Mesenchymal stem cell (in vitro differentiated cells and primary cell): Measurements from ENCODE around the gene SNX33.

ENCODE experiments used
- DNase-seq: peaks from one replicate; pipeline ENCODE4 v3.0.0-alpha.2; 2013
- H2AFZ ChIP-seq: one replicate; pipeline ENCODE4 v1.6.1; 2013; ENCODE audit warnings: low read depth, mild to moderate bottlenecking, control low read depth, inconsistent platforms, low read length, moderate library complexity
- H2AK5ac ChIP-seq: 2 replicates; pipeline ENCODE4 v1.6.1; 2013; ENCODE audit warnings: low read length, moderate library complexity, mild to moderate bottlenecking, inconsistent platforms; ENCODE audit not compliant: severe bottlenecking
- H2BK120ac ChIP-seq: one replicate; pipeline ENCODE4 v1.6.1; 2013; ENCODE audit warnings: low read depth, mild to moderate bottlenecking, inconsistent platforms, low read length, moderate library complexity
- H2BK12ac ChIP-seq, 2 experiments: one replicate each; pipeline ENCODE4 v1.6.1; 2013; ENCODE audit warnings: inconsistent platforms in 2 of 2, low read length in 2 of 2, mild to moderate bottlenecking in 2 of 2, moderate library complexity in 2 of 2, control low read depth in 1 of 2
- H2BK15ac ChIP-seq: one replicate; pipeline ENCODE4 v1.6.1; 2013; ENCODE audit warnings: mild to moderate bottlenecking, low read depth, inconsistent platforms; ENCODE audit not compliant: poor library complexity, severe bottlenecking
- H2BK5ac ChIP-seq: 2 replicates; pipeline ENCODE4 v1.6.1; 2013; ENCODE audit warnings: low read depth, mild to moderate bottlenecking, low read length, control low read depth, inconsistent platforms; ENCODE audit not compliant: poor library complexity, severe bottlenecking
- H3K14ac ChIP-seq, 2 experiments: one replicate each; pipeline ENCODE4 v1.6.1; 2013; ENCODE audit warnings: inconsistent platforms in 2 of 2, low read length in 2 of 2, control low read depth in 1 of 2, mild to moderate bottlenecking in 1 of 2, moderate library complexity in 1 of 2
- H3K18ac ChIP-seq, 2 experiments: one replicate each; pipeline ENCODE4 v1.6.1; 2013; ENCODE audit warnings: inconsistent platforms in 2 of 2, low read length in 2 of 2, control low read depth in 1 of 2, low read depth in 1 of 2, mild to moderate bottlenecking in 1 of 2
- H3K23ac ChIP-seq, 2 experiments: one replicate each; pipeline ENCODE4 v1.6.1; 2013; ENCODE audit warnings: inconsistent platforms in 2 of 2, low read length in 2 of 2, mild to moderate bottlenecking in 2 of 2, moderate library complexity in 2 of 2, control low read depth in 1 of 2
- H3K27ac ChIP-seq: 2 replicates; pipeline ENCODE4 v1.5.1; 2013; ENCODE audit warnings: mild to moderate bottlenecking, moderate library complexity, low read length, control low read depth, inconsistent platforms; ENCODE audit not compliant: poor library complexity, severe bottlenecking
- H3K27me3 ChIP-seq, 2 experiments: 2 replicates each; pipeline versions ENCODE4 v1.6.1 to v1.7.0; 2013; ENCODE audit warnings: low read length in 2 of 2, mild to moderate bottlenecking in 2 of 2, moderate library complexity in 2 of 2, control low read depth in 1 of 2, inconsistent platforms in 1 of 2; ENCODE audit not compliant: control insufficient read depth in 1 of 2, insufficient read depth in 1 of 2
- H3K36me3 ChIP-seq, 2 experiments: 2 replicates each; pipeline versions ENCODE4 v1.6.1 to v1.7.0; 2013; ENCODE audit warnings: low read length in 2 of 2, control low read depth in 1 of 2, inconsistent platforms in 1 of 2, low read depth in 1 of 2, mild to moderate bottlenecking in 1 of 2; ENCODE audit not compliant: insufficient read depth in 2 of 2, control insufficient read depth in 1 of 2
- H3K4ac ChIP-seq, 2 experiments: one replicate each; pipeline ENCODE4 v1.6.1; 2013; ENCODE audit warnings: inconsistent platforms in 2 of 2, low read length in 2 of 2, mild to moderate bottlenecking in 2 of 2, moderate library complexity in 2 of 2, control low read depth in 1 of 2, low read depth in 1 of 2
- H3K4me1 ChIP-seq: 2 replicates; pipeline ENCODE4 v1.6.1; 2013; ENCODE audit warnings: low read depth, low read length, control low read depth; ENCODE audit not compliant: control insufficient read depth, insufficient read depth
- H3K4me2 ChIP-seq: 2 replicates; pipeline ENCODE4 v1.6.1; 2013; ENCODE audit warnings: low read length, mild to moderate bottlenecking, inconsistent platforms; ENCODE audit not compliant: poor library complexity, severe bottlenecking
- H3K4me3 ChIP-seq, 2 experiments: 2 replicates each; pipeline versions ENCODE4 v1.5.1 to v1.7.0; 2013; ENCODE audit warnings: low read length in 2 of 2, mild to moderate bottlenecking in 2 of 2, control low read depth in 1 of 2, low read depth in 1 of 2; ENCODE audit not compliant: insufficient read depth in 1 of 2
- H3K79me1 ChIP-seq: replicated peaks from 2 replicates; pipeline ENCODE4 v1.6.1; 2013; ENCODE audit warnings: mild to moderate bottlenecking, control low read depth, low read length, inconsistent platforms; ENCODE audit not compliant: poor library complexity, severe bottlenecking
- H3K9ac ChIP-seq: 2 replicates; pipeline ENCODE4 v1.7.0; 2013; ENCODE audit warnings: mild to moderate bottlenecking, low read length, moderate library complexity
- H3K9me3 ChIP-seq: 2 replicates; pipeline ENCODE4 v1.7.0; 2013; ENCODE audit warnings: mild to moderate bottlenecking, low read length; ENCODE audit not compliant: control insufficient read depth
- H4K8ac ChIP-seq: one replicate; pipeline ENCODE4 v1.6.1; 2013; ENCODE audit warnings: inconsistent platforms, mild to moderate bottlenecking, low read length, moderate library complexity
- H4K91ac ChIP-seq: one replicate; pipeline ENCODE4 v1.6.1; 2013; ENCODE audit warnings: mild to moderate bottlenecking, low read length, inconsistent platforms
- WGBS: methylation state at CpG from one replicate; pipeline ENCODE4 v1.1.7; 2013; ENCODE audit warnings: mixed read lengths; 5-methylcytosine and 5-hydroxymethylcytosine counted together

The SNX33 gene

GRCh38 chr15:75669191-75669878, 21.6 kb downstream of the SNX33 start:
- Histone ChIP-seq H3K79me1 (peaks cover 15% of the 10 kb centered on the region), H3K27ac (no peak overlapping the region), H3K9me3 (no peaks in the 10 kb centered on the region), H2BK5ac (no peak overlapping the region), H3K14ac (peak overlapping the region in 1 of 2 experiments; percentile 70), H2BK12ac (peak overlapping the region; percentile 87 to 90), H3K27me3 (no peaks in the 10 kb centered on the region), H4K8ac (peak overlapping the region; percentile 66), H2BK15ac (peak overlapping the region; percentile 73), H3K9ac (no peak overlapping the region), H3K4me3 (no peak overlapping the region), H3K4ac (peak overlapping the region; percentile 58 to 60), H3K36me3 (peaks cover 0 to 3% of the 10 kb centered on the region in 2 experiments), H3K4me1 (peaks cover 62% of the 10 kb centered on the region), H3K18ac (peak overlapping the region; percentile 46 to 67), H2AFZ (no peak overlapping the region), H2BK120ac (peak overlapping the region; percentile 56), H3K4me2 (no peak overlapping the region), H4K91ac (peak overlapping the region; percentile 87), H2AK5ac (peak overlapping the region; percentile 85), H3K23ac (peak overlapping the region in 1 of 2 experiments; percentile 14)
- DNase-seq: no peak
- WGBS: 76% methylated on average over 13 of the region's 14 CpGs

GRCh38 chr15:75669879-75670212, 22.1 kb downstream of the SNX33 start:
- Histone ChIP-seq H2BK120ac (no peak overlapping the region), H3K79me1 (peaks cover 10% of the 10 kb centered on the region), H4K8ac (no peak overlapping the region), H3K4me1 (peaks cover 63% of the 10 kb centered on the region), H2BK5ac (no peak overlapping the region), H3K23ac (no peak overlapping the region), H3K27me3 (no peaks in the 10 kb centered on the region), H2BK15ac (peak overlapping the region; percentile 92), H3K14ac (no peak overlapping the region), H2BK12ac (peak overlapping the region; percentile 29 to 95), H2AFZ (no peak overlapping the region), H3K18ac (peak overlapping the region; percentile 49 to 70), H3K4me3 (no peak overlapping the region), H3K36me3 (no peaks in the 10 kb centered on the region), H3K9ac (no peak overlapping the region), H3K4me2 (no peak overlapping the region), H3K4ac (no peak overlapping the region), H2AK5ac (peak overlapping the region; percentile 85), H3K27ac (no peak overlapping the region), H3K9me3 (no peaks in the 10 kb centered on the region), H4K91ac (peak overlapping the region; percentile 72)
- WGBS: 91% methylated on average over 6 of the region's 6 CpGs
- DNase-seq: no peak

- Histone ChIP-seq H3K4me1 (peaks cover 58% of the 10 kb centered on the region), H3K4ac (peak overlapping the region; percentile 7 to 14), H2BK12ac (peak overlapping the region; percentile 82 to 100), H3K79me1 (peaks cover 16% of the 10 kb centered on the region), H2BK120ac (no peak overlapping the region), H3K23ac (peak overlapping the region in 1 of 2 experiments; percentile 84), H2AFZ (no peak overlapping the region), H3K4me2 (no peak overlapping the region), H3K9me3 (no peaks in the 10 kb centered on the region), H3K18ac (peak overlapping the region; percentile 74 to 96), H2BK5ac (peak overlapping the region; percentile 40), H3K27ac (peak overlapping the region; percentile 96), H3K4me3 (no peak overlapping the region), H4K8ac (peak overlapping the region; percentile 80), H3K14ac (peak overlapping the region in 1 of 2 experiments; percentile 83), H3K27me3 (no peaks in the 10 kb centered on the region), H2AK5ac (peak overlapping the region; percentile 27), H3K36me3 (peaks cover 4 to 19% of the 10 kb centered on the region in 2 experiments), H4K91ac (peak overlapping the region; percentile 91), H3K9ac (no peak overlapping the region), H2BK15ac (peak overlapping the region; percentile 78)
- 79% methylated on average over 11 of the region's 11 CpGs for WGBS
- DNase-seq: no peak
Observed at GRCh38 chr15:75671730-75672602, 24.3 kb downstream of the SNX33 start.
